IPS-11a (cell line): Measurements from ENCODE around the gene ESR2.
"Not testable (repeated sequence)": the region's sequence is repeated elsewhere in the genome, so short reads cannot be mapped to it uniquely, and the experiment has no call there.

Experiments used
- H3K4me3 ChIP-seq: one replicate; pipeline ENCODE4 v1.5.1; 2013; ENCODE audit warnings: low read depth, low read length, control low read depth

The ESR2 gene

DNA sequence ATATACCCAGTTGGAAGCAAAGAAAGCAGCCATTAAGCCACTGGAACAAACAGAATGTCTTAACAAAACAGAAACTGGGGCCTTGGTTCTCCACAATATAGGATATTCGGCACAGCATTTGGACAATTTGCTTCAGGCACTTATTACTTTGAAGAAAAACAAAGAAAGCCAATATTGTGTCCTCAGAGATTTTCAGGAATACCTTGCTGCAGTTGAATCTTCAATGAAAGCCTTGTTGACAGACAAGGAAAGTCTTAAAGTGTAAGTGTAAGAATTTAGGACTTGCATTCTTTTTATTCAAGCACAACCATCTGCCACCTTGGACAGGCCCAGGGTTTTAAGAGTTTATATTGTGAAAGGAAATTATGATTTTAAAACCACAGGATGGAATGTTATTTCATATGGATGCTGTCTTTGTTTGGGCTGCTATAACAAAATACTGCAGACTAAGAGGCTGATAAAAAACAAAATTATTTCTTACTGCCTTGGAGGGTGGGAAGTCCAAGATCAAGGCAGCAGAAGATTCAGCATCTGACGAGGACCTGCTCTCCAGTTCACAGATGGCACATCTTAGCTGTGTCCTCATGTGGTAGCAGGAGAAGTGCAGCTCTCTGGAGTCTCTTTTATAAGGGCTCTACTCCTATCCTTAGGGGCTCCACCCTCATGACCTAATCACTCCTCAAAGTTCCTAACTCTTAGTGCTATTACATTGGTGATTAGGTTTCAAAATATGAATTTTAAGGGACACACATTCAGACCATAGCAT, 244.4 kb downstream of the ESR2 start:
- no peak overlapping the region for H3K4me3 ChIP-seq

DNA sequence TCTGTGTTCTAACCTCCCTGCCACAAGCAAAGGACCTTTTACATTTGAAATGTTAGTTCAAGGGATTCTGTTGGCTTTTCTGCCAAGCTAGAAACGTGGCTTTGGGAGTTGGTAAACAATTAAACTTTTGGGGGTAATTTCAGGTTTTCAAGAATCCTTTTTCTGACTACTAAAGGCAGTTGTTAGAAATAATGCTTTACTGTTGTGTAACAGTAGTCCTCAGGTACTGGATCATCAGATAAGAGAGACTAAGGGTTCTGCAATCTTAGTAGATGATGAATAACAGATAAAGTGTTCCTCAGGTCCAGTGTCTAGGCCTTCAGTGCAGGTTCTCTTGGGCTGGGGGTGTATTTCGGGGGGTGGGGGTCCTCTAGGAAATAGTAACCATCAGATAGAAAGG, 249.1 kb downstream of the ESR2 start:
- no peak overlapping the region for H3K4me3 ChIP-seq

DNA sequence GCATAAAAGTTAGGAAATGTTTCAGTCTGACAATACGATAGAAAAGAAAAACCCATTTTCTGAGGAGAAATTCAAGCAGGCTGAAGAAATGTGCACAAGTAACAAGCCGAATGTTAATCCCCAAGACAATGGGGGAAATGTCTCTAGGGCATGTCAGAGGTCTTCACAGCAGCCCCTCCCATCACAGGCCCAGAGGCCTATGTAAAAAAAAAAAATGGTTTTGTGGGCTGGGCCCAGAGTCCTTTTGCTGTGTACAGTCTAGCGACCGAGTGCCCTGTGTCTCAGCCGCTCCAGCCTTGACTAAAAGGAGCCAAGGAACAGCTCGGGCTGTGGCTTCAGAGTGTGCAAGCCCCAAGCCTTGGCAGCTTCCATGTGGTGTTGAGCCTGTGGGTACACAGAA, 250.9 kb downstream of the ESR2 start:
- not testable (repeated sequence) for H3K4me3 ChIP-seq

DNA sequence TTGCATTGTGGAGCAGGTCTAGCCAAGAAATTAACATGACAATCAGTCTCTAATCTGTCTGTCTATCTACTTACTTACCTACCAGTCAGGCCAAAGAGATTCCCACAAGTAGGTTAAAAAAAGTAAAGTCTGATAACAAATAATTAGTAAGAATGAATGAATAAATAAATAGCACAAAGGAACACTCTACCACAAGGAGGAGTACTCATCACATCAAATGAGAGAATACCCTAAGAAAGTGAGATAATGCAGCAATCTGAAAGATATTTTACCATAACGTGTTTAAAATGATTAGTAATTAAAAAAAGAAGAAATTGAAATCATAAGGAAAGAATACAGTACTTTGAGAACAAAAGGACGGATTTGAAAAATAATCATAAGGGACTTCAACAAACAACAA, 254.1 kb downstream of the ESR2 start:
- H3K4me3 ChIP-seq, result no peak overlapping the region

DNA sequence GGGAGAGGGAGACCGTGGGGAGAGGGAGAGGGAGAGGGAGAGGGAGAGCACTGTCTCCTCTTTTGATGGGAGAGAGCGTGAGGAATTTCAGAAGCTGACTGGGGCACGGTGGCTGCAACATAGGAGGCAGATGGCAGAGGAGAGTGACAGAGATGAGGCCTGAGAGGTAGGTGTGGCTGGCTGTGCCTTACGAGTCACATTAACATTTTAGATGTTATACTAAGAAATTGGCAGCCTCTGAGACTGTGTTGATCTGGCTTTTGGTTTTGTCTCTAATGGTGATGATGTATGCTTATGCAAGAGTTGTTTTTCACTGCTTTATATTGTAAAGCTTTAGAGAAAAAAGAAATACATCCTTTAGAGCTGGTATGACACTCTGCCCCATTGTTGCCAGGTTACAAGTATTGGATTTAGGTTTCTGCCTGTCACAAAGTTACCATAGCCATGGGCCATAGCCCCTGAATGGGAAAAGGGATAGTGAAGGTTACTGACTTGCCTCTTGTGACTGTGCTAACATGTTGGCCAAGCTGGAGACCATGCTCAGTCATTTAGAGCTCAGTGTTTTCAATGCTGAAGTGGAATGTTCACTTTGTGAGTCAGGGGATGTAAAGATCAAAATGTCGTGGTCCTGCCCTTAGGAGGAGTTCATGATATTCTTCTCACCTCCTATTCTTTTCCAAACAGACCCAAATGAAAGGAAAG, 255.2 kb downstream of the ESR2 start:
- H3K4me3 ChIP-seq, result no peak overlapping the region

DNA sequence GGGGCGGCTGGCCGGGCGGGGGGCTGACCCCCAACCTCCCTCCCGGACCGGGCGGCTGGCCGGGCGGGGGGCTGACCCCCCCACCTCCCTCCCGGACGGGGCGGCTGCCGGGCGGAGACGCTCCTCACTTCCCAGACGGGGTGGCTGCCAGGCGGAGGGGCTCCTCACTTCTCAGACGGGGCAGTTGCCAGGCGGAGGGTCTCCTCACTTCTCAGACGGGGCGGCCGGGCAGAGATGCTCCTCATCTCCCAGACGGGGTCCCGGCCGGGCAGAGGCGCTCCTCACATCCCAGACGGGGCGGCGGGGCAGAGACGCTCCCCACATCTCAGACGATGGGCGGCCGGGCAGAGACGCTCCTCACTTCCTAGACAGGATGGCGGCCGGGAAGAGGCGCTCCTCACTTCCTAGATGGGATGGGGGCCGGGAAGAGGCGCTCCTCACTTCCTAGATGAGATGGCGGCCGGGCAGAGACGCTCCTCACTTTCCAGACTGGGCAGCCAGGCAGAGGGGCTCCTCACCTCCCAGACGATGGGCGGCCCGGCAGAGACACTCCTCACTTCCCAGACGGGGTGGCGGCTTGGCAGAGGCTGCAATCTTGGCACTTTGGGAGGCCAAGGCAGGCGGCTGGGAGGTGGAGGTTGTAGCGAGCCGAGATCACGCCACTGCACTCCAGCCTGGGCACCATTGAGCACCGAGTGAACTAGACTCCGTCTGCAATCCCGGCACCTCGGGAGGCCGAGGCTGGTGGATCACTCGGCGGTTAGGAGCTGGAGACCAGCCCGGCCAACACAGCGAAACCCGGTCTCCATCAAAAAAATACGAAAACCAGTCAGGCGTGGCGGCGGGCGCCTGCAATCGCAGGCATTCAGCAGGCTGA, 256.1 kb downstream of the ESR2 start:
- not testable (repeated sequence) for H3K4me3 ChIP-seq

DNA sequence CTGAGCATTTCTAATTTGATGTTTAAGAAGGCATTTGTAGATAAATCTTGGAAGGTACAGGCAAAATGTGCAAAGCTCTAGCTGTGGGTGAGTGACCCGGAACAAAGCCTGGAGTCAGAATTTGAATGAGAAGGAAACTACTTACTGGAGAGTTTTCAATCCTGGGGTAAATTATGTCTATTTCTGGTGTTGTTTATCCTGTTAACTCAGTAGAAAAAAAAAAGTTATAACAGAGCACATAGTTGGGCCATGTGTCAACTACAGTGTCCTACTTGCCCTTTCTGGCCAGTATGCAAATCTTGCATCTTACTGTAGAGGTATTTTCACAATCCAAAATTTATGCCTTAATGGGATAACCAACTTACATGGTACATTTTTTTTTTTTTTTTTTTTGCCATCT, 259.0 kb downstream of the ESR2 start:
- no peak overlapping the region for H3K4me3 ChIP-seq
